ENCODE results near the gene AGAP1. TPM values are rescaled to one million over a fixed set of nuclear protein-coding genes. Genes with fewer than 3 reads are reported as not detected.

The AGAP1 gene
- total and polyA plus RNA-seq, 2 donors: 1.7 to 3.0 TPM

- H3K4me3 ChIP-seq (ENCODE audit: low read length in 2 of 2): no peak overlapping the region
- no peak for DNase-seq (ENCODE audit: low read depth in 6 of 9, low spot score in 9 of 9)
- no peak overlapping the region for H3K27ac ChIP-seq (ENCODE audit: low read depth in 1 of 2, low read length in 1 of 2)
- no peaks in the 10 kb centered on the region for H3K4me1 ChIP-seq (ENCODE audit: control insufficient read depth in 2 of 2, insufficient read depth in 2 of 2, low read length in 2 of 2)
- 92% methylated on average over 9 of the region's 9 CpGs for WGBS
- H3K27me3 ChIP-seq (ENCODE audit: control insufficient read depth in 2 of 2, insufficient read depth in 1 of 2, low read length in 1 of 2): peaks cover 0 to 3% of the 10 kb centered on the region in 2 donors
- H3K9me3 ChIP-seq (ENCODE audit: control insufficient read depth in 2 of 2, insufficient read depth in 1 of 2, low read length in 1 of 2): no peaks in the 10 kb centered on the region
- H3K36me3 ChIP-seq (ENCODE audit: control insufficient read depth in 2 of 2, insufficient read depth in 2 of 2, low read length in 1 of 2): no peaks in the 10 kb centered on the region
Measured at GRCh38 chr2:235554936-235555335, 61.1 kb downstream of the AGAP1 start.

GRCh38 chr2:235555371-235555770 is 61.5 kb downstream of the AGAP1 start:
- H3K36me3 ChIP-seq (ENCODE audit: control insufficient read depth in 2 of 2, insufficient read depth in 2 of 2, low read length in 1 of 2): no peaks in the 10 kb centered on the region
- no peak for DNase-seq (ENCODE audit: low read depth in 6 of 9, low spot score in 9 of 9)
- H3K27ac ChIP-seq (ENCODE audit: low read depth in 1 of 2, low read length in 1 of 2): no peak overlapping the region
- WGBS: 9% methylated on average over 6 of the region's 6 CpGs
- H3K27me3 ChIP-seq (ENCODE audit: control insufficient read depth in 2 of 2, insufficient read depth in 1 of 2, low read length in 1 of 2): peaks cover 0 to 3% of the 10 kb centered on the region in 2 donors
- no peaks in the 10 kb centered on the region for H3K9me3 ChIP-seq (ENCODE audit: control insufficient read depth in 2 of 2, insufficient read depth in 1 of 2, low read length in 1 of 2)
- H3K4me3 ChIP-seq (ENCODE audit: low read length in 2 of 2): no peak overlapping the region
- no peaks in the 10 kb centered on the region for H3K4me1 ChIP-seq (ENCODE audit: control insufficient read depth in 2 of 2, insufficient read depth in 2 of 2, low read length in 2 of 2)

GRCh38 chr2:235556086-235556485 is 62.2 kb downstream of the AGAP1 start:
- Histone ChIP-seq H3K4me1 (ENCODE audit: control insufficient read depth in 2 of 2, insufficient read depth in 2 of 2, low read length in 2 of 2) (no peaks in the 10 kb centered on the region), H3K9me3 (ENCODE audit: control insufficient read depth in 2 of 2, insufficient read depth in 1 of 2, low read length in 1 of 2) (no peaks in the 10 kb centered on the region)
- WGBS: 87% methylated on average over 3 of the region's 3 CpGs

GRCh38 chr2:235556901-235557300 is 63.1 kb downstream of the AGAP1 start:
- Histone ChIP-seq H3K36me3 (ENCODE audit: control insufficient read depth in 2 of 2, insufficient read depth in 2 of 2, low read length in 1 of 2) (no peaks in the 10 kb centered on the region), H3K4me3 (ENCODE audit: low read length in 2 of 2) (no peak overlapping the region), H3K27ac (ENCODE audit: low read depth in 1 of 2, low read length in 1 of 2) (no peak overlapping the region), H3K9me3 (ENCODE audit: control insufficient read depth in 2 of 2, insufficient read depth in 1 of 2, low read length in 1 of 2) (no peaks in the 10 kb centered on the region), H3K27me3 (ENCODE audit: control insufficient read depth in 2 of 2, insufficient read depth in 1 of 2, low read length in 1 of 2) (peaks cover 0 to 3% of the 10 kb centered on the region in 2 donors), H3K4me1 (ENCODE audit: control insufficient read depth in 2 of 2, insufficient read depth in 2 of 2, low read length in 2 of 2) (no peaks in the 10 kb centered on the region)
- no peak for DNase-seq (ENCODE audit: low read depth in 6 of 9, low spot score in 9 of 9)
- WGBS: 94% methylated on average over 8 of the region's 8 CpGs

More at GRCh38 chr2:235556086-235556485, 62.2 kb downstream of the AGAP1 start:
- Histone ChIP-seq H3K27ac (ENCODE audit: low read depth in 1 of 2, low read length in 1 of 2) (no peak overlapping the region), H3K27me3 (ENCODE audit: control insufficient read depth in 2 of 2, insufficient read depth in 1 of 2, low read length in 1 of 2) (peaks cover 0 to 3% of the 10 kb centered on the region in 2 donors), H3K4me3 (ENCODE audit: low read length in 2 of 2) (no peak overlapping the region), H3K36me3 (ENCODE audit: control insufficient read depth in 2 of 2, insufficient read depth in 2 of 2, low read length in 1 of 2) (no peaks in the 10 kb centered on the region)
- no peak for DNase-seq (ENCODE audit: low read depth in 6 of 9, low spot score in 9 of 9)

GRCh38 chr2:235557903-235558302 is 64.1 kb downstream of the AGAP1 start:
- no peak overlapping the region for H3K27ac ChIP-seq (ENCODE audit: low read depth in 1 of 2, low read length in 1 of 2)
- 96% methylated on average over 9 of the region's 9 CpGs for WGBS
- H3K36me3 ChIP-seq (ENCODE audit: control insufficient read depth in 2 of 2, insufficient read depth in 2 of 2, low read length in 1 of 2): no peaks in the 10 kb centered on the region
- H3K4me1 ChIP-seq (ENCODE audit: control insufficient read depth in 2 of 2, insufficient read depth in 2 of 2, low read length in 2 of 2): no peaks in the 10 kb centered on the region
- no peak overlapping the region for H3K4me3 ChIP-seq (ENCODE audit: low read length in 2 of 2)
- peaks cover 0 to 3% of the 10 kb centered on the region in 2 donors for H3K27me3 ChIP-seq (ENCODE audit: control insufficient read depth in 2 of 2, insufficient read depth in 1 of 2, low read length in 1 of 2)
- DNase-seq (ENCODE audit: low read depth in 6 of 9, low spot score in 9 of 9): no peak
- no peaks in the 10 kb centered on the region for H3K9me3 ChIP-seq (ENCODE audit: control insufficient read depth in 2 of 2, insufficient read depth in 1 of 2, low read length in 1 of 2)

- Histone ChIP-seq H3K27me3 (ENCODE audit: control insufficient read depth in 2 of 2, insufficient read depth in 1 of 2, low read length in 1 of 2) (peaks cover 0 to 3% of the 10 kb centered on the region in 2 donors), H3K27ac (ENCODE audit: low read depth in 1 of 2, low read length in 1 of 2) (no peak overlapping the region), H3K9me3 (ENCODE audit: control insufficient read depth in 2 of 2, insufficient read depth in 1 of 2, low read length in 1 of 2) (no peaks in the 10 kb centered on the region), H3K4me3 (ENCODE audit: low read length in 2 of 2) (no peak overlapping the region), H3K4me1 (ENCODE audit: control insufficient read depth in 2 of 2, insufficient read depth in 2 of 2, low read length in 2 of 2) (no peaks in the 10 kb centered on the region), H3K36me3 (ENCODE audit: control insufficient read depth in 2 of 2, insufficient read depth in 2 of 2, low read length in 1 of 2) (no peaks in the 10 kb centered on the region)
- DNase-seq (ENCODE audit: low read depth in 6 of 9, low spot score in 9 of 9): no peak
- 94% methylated on average over 8 of the region's 8 CpGs for WGBS
Measured at GRCh38 chr2:235558572-235558971, 64.7 kb downstream of the AGAP1 start.

- H3K27ac ChIP-seq (ENCODE audit: low read depth in 1 of 2, low read length in 1 of 2): no peak overlapping the region
- H3K27me3 ChIP-seq (ENCODE audit: control insufficient read depth in 2 of 2, insufficient read depth in 1 of 2, low read length in 1 of 2): peaks cover 0 to 3% of the 10 kb centered on the region in 2 donors
- DNase-seq (ENCODE audit: low read depth in 6 of 9, low spot score in 9 of 9): no peak
- H3K36me3 ChIP-seq (ENCODE audit: control insufficient read depth in 2 of 2, insufficient read depth in 2 of 2, low read length in 1 of 2): no peaks in the 10 kb centered on the region
- H3K4me1 ChIP-seq (ENCODE audit: control insufficient read depth in 2 of 2, insufficient read depth in 2 of 2, low read length in 2 of 2): no peaks in the 10 kb centered on the region
- no peak overlapping the region for H3K4me3 ChIP-seq (ENCODE audit: low read length in 2 of 2)
- 93% methylated on average over 6 of the region's 6 CpGs for WGBS
- H3K9me3 ChIP-seq (ENCODE audit: control insufficient read depth in 2 of 2, insufficient read depth in 1 of 2, low read length in 1 of 2): no peaks in the 10 kb centered on the region
Measured at GRCh38 chr2:235560345-235560744, 66.5 kb downstream of the AGAP1 start.

- no peak for DNase-seq (ENCODE audit: low read depth in 6 of 9, low spot score in 9 of 9)
- 95% methylated on average over 2 of the region's 2 CpGs for WGBS
- Histone ChIP-seq H3K4me3 (ENCODE audit: low read length in 2 of 2) (no peak overlapping the region), H3K4me1 (ENCODE audit: control insufficient read depth in 2 of 2, insufficient read depth in 2 of 2, low read length in 2 of 2) (no peaks in the 10 kb centered on the region), H3K27me3 (ENCODE audit: control insufficient read depth in 2 of 2, insufficient read depth in 1 of 2, low read length in 1 of 2) (peaks cover 0 to 3% of the 10 kb centered on the region in 2 donors), H3K27ac (ENCODE audit: low read depth in 1 of 2, low read length in 1 of 2) (no peak overlapping the region), H3K36me3 (ENCODE audit: control insufficient read depth in 2 of 2, insufficient read depth in 2 of 2, low read length in 1 of 2) (no peaks in the 10 kb centered on the region), H3K9me3 (ENCODE audit: control insufficient read depth in 2 of 2, insufficient read depth in 1 of 2, low read length in 1 of 2) (no peaks in the 10 kb centered on the region)
Measured at GRCh38 chr2:235561450-235561849, 67.6 kb downstream of the AGAP1 start.

GRCh38 chr2:235562065-235562747 is 68.4 kb downstream of the AGAP1 start:
- DNase-seq (ENCODE audit: low read depth in 6 of 9, low spot score in 9 of 9): no peak
- no peaks in the 10 kb centered on the region for H3K4me1 ChIP-seq (ENCODE audit: control insufficient read depth in 2 of 2, insufficient read depth in 2 of 2, low read length in 2 of 2)

More at GRCh38 chr2:235562065-235562747, 68.4 kb downstream of the AGAP1 start:
- Histone ChIP-seq H3K27ac (ENCODE audit: low read depth in 1 of 2, low read length in 1 of 2) (no peak overlapping the region), H3K4me3 (ENCODE audit: low read length in 2 of 2) (no peak overlapping the region), H3K9me3 (ENCODE audit: control insufficient read depth in 2 of 2, insufficient read depth in 1 of 2, low read length in 1 of 2) (peaks cover 0 to 2% of the 10 kb centered on the region in 2 donors), H3K27me3 (ENCODE audit: control insufficient read depth in 2 of 2, insufficient read depth in 1 of 2, low read length in 1 of 2) (peaks cover 0 to 3% of the 10 kb centered on the region in 2 donors), H3K36me3 (ENCODE audit: control insufficient read depth in 2 of 2, insufficient read depth in 2 of 2, low read length in 1 of 2) (no peaks in the 10 kb centered on the region)
- WGBS: 80% methylated on average over 11 of the region's 11 CpGs
